ENCODE data around the gene ATP10B. TPM values are rescaled to one million over a fixed set of nuclear protein-coding genes. Genes with fewer than 3 reads are reported as not detected.

ATP10B gene
- total RNA-seq, 4 donors from 2014 or later, result 17.9 to 29.6 (median 23.5) TPM

- no peak for DNase-seq (ENCODE audit: low spot score in 2 of 2)
- H3K4me3 ChIP-seq (ENCODE audit: low read depth, poor library complexity, severe bottlenecking), result no peak overlapping the region
- TF ChIP-seq CTCF (IDR thresholded peaks at IDR 0.05), result no peak
- TF ChIP-seq POLR2A (IDR thresholded peaks at IDR 0.05), result no peak
- WGBS, 2 donors, result 33 to 54% methylated on average over 5 of the region's 5 CpGs
- intact Hi-C loops (cut with DNase I; ENCODE audit: low total_unique reads), result no loop called here
These were observed 223.9 kb downstream of the ATP10B start for GRCh38 chr5:160627921-160628618.

- H3K4me3 ChIP-seq (ENCODE audit: low read depth, poor library complexity, severe bottlenecking), result no peak overlapping the region
- TF ChIP-seq CTCF (IDR thresholded peaks at IDR 0.05) (no peak), POLR2A (IDR thresholded peaks at IDR 0.05) (no peak)
- no peak for DNase-seq (ENCODE audit: low spot score in 2 of 2)
- WGBS, 2 donors, result 84 to 89% methylated on average over 7 of the region's 7 CpGs
- intact Hi-C loops (cut with DNase I; ENCODE audit: low total_unique reads), result no loop called here
These were observed 225.7 kb downstream of the ATP10B start for GRCh38 chr5:160626322-160626721.

- TF ChIP-seq CTCF (IDR thresholded peaks at IDR 0.05) (no peak), POLR2A (IDR thresholded peaks at IDR 0.05) (no peak)
- whole genome bisulfite sequencing, 2 donors, result 86 to 88% methylated on average over 1 of the region's 1 CpG
- H3K4me3 ChIP-seq (ENCODE audit: low read depth, poor library complexity, severe bottlenecking), result no peak overlapping the region
- DNase-seq (ENCODE audit: low spot score in 2 of 2), result no peak
- intact Hi-C loops (cut with DNase I; ENCODE audit: low total_unique reads), result no loop called here
These were observed 230.5 kb downstream of the ATP10B start for GRCh38 chr5:160621526-160621925.

- DNase-seq (ENCODE audit: low spot score in 2 of 2), result no peak
- H3K4me3 ChIP-seq (ENCODE audit: low read depth, poor library complexity, severe bottlenecking), result no peak overlapping the region
- WGBS, 2 donors, result 83 to 90% methylated on average over 7 to 8 of the region's 9 CpGs
- no peak for TF ChIP-seq POLR2A (IDR thresholded peaks at IDR 0.05)
- no peak for TF ChIP-seq CTCF (IDR thresholded peaks at IDR 0.05)
- intact Hi-C loops (cut with DNase I; ENCODE audit: low total_unique reads), result no loop called here
These were observed 231.6 kb downstream of the ATP10B start for GRCh38 chr5:160620401-160620800.

- TF ChIP-seq CTCF (IDR thresholded peaks at IDR 0.05) (no peak), POLR2A (IDR thresholded peaks at IDR 0.05) (no peak)
- 54 to 60% methylated on average over 3 of the region's 3 CpGs for WGBS, 2 donors
- no peak overlapping the region for H3K4me3 ChIP-seq (ENCODE audit: low read depth, poor library complexity, severe bottlenecking)
- no peak for DNase-seq (ENCODE audit: low spot score in 2 of 2)
- intact Hi-C loops (cut with DNase I; ENCODE audit: low total_unique reads), result no loop called here
These were observed 232.6 kb downstream of the ATP10B start for GRCh38 chr5:160619381-160619780.

- WGBS, 2 donors, result 30 to 54% methylated on average over 1 of the region's 1 CpG
- H3K4me3 ChIP-seq (ENCODE audit: low read depth, poor library complexity, severe bottlenecking), result no peak overlapping the region
- intact Hi-C loops (cut with DNase I; ENCODE audit: low total_unique reads), result no loop called here
- DNase-seq (ENCODE audit: low spot score in 2 of 2), result no peak
- TF ChIP-seq POLR2A (IDR thresholded peaks at IDR 0.05) (no peak), CTCF (IDR thresholded peaks at IDR 0.05) (no peak)
These were observed 233.7 kb downstream of the ATP10B start for GRCh38 chr5:160618286-160618685.
